Heart left ventricle (tissue), 13 donors: ENCODE data around the gene PRR13.

ENCODE experiments used
- POLR2A ChIP-seq, 2 donors: fragments of 450-650 bp; IDR thresholded peaks; one replicate each; pipeline ENCODE4 v1.6.1; 2017; ENCODE audit warnings: antibody characterized with exemption in 2 of 2, mild to moderate bottlenecking in 2 of 2, moderate library complexity in 2 of 2
- TF ChIP-seq, protein P1 (sequence below), 12 donors: fragments of 200-600 bp; sonication (generic) in 4 of 12; IDR thresholded peaks; one replicate each; pipeline versions ENCODE4 v1.5.0 to v1.8.0; 2018 to 2022; ENCODE audit warnings: antibody characterized with exemption in 12 of 12, mild to moderate bottlenecking in 5 of 12
- donor health status: ischemic (EF 13 %, LVEDD 7.1; RV severe dilation, severe dysfunction).
- donor health status: DM: no; HTN: yes; CAD: no.
- donor health status: DM: no; HTN: no; CAD: no.
- donor health status: ischemic (EF 25% LVEDD 6.9; RV normal size, moderate dysfunction).
- donor health status: ischemic (EF 25% LVEDD 5.7; RV mildly dilated, moderate dysfunction).
- donor health status: ischemic (EF 35%, LVEDD 5.7; RV mildly dilated, moderate dysfunction).
- donor health status: nonischemic (EF 11% LVEDD 7.7; RV severe dilation, severe dysfunction).
- donor health status: DM: yes; HTN: yes; CAD: no.
- donor health status: PGD.
- donor health status: ischemic (EF 29% LVEDD 5.4; RV normal size, mild dysfunction).
- donor health status: nonischemic (EF 23%, LVEDD 6.1; RV moderate dilation, normal function).

GRCh38 chr12:53410951-53411350 lies 30.6 kb upstream of the PRR13 start:
- TF ChIP-seq, protein P1, sequence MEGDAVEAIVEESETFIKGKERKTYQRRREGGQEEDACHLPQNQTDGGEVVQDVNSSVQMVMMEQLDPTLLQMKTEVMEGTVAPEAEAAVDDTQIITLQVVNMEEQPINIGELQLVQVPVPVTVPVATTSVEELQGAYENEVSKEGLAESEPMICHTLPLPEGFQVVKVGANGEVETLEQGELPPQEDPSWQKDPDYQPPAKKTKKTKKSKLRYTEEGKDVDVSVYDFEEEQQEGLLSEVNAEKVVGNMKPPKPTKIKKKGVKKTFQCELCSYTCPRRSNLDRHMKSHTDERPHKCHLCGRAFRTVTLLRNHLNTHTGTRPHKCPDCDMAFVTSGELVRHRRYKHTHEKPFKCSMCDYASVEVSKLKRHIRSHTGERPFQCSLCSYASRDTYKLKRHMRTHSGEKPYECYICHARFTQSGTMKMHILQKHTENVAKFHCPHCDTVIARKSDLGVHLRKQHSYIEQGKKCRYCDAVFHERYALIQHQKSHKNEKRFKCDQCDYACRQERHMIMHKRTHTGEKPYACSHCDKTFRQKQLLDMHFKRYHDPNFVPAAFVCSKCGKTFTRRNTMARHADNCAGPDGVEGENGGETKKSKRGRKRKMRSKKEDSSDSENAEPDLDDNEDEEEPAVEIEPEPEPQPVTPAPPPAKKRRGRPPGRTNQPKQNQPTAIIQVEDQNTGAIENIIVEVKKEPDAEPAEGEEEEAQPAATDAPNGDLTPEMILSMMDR (IDR thresholded peaks at IDR 0.05) = no peak
- no peak for TF ChIP-seq POLR2A (IDR thresholded peaks at IDR 0.05)
